Stimulated activated CD8-positive, alpha-beta memory T cell treated with anti-CD3 and anti-CD28 coated beads, Interleukin-15, amount 100 ng/mL, for 24 hours (primary cell): ENCODE data around the gene SH2D3A.

ENCODE experiments used
- DNase-seq: peaks from one replicate; pipeline ENCODE4 v3.0.0-alpha.2; 2020; ENCODE audit warnings: low read depth

SH2D3A gene

GRCh38 chr19:6708346-6708745 is 58.9 kb downstream of the SH2D3A start:
- DNase-seq: no peak

- no peak for DNase-seq
Measured at GRCh38 chr19:6707658-6708018, 59.6 kb downstream of the SH2D3A start.

GRCh38 chr19:6707011-6707657 is 60.1 kb downstream of the SH2D3A start:
- DNase-seq: no peak

GRCh38 chr19:6706633-6706958 is 60.6 kb downstream of the SH2D3A start:
- no peak for DNase-seq

GRCh38 chr19:6705931-6706632 is 61.2 kb downstream of the SH2D3A start:
- DNase-seq: no peak
